HCT116 (cell line): ENCODE measurements around the gene KCNC4.

ENCODE experiments used
- ATF3 ChIP-seq: IDR thresholded peaks from 2 replicates; pipeline ENCODE4 v1.6.1; 2012
- CEBPB ChIP-seq: IDR thresholded peaks from 2 replicates; pipeline ENCODE4 v1.6.1; 2012; ENCODE audit warnings: low read depth
- FOSL1 ChIP-seq: IDR thresholded peaks from 2 replicates; pipeline ENCODE4 v1.6.1; 2012; ENCODE audit warnings: low read depth
- JUND ChIP-seq: IDR thresholded peaks from 2 replicates; pipeline ENCODE4 v1.6.1; 2012
- POLR2A ChIP-seq: IDR thresholded peaks from 2 replicates; pipeline ENCODE4 v1.7.0; 2011; ENCODE audit warnings: borderline replicate concordance; ENCODE audit not compliant: insufficient read depth, insufficient read length; ENCODE audit errors: extremely low read depth
- POLR2AphosphoS5 ChIP-seq: IDR thresholded peaks from 2 replicates; pipeline ENCODE4 v1.6.1; 2011; ENCODE audit warnings: mild to moderate bottlenecking, low read depth, low read length, moderate library complexity
- RAD21 ChIP-seq: IDR thresholded peaks from 2 replicates; pipeline ENCODE4 v1.6.1; 2012; ENCODE audit warnings: low read depth, mild to moderate bottlenecking
- REST ChIP-seq: IDR thresholded peaks from 2 replicates; pipeline ENCODE4 v1.6.1; 2012; ENCODE audit warnings: low read depth
- SP1 ChIP-seq: IDR thresholded peaks from 2 replicates; pipeline ENCODE4 v1.6.1; 2012; ENCODE audit warnings: low read depth
- TF ChIP-seq, protein P1 (sequence below), 3 experiments: fragments of 200-600 bp in 1 of 3; sonication (generic) in 1 of 3; IDR thresholded peaks in 2 of 3; conservative IDR thresholded peaks in 1 of 3; 2 replicates each; pipeline ENCODE4 v1.5.1; 2012 to 2017; ENCODE audit warnings: low read depth in 2 of 3, low read length in 2 of 3, antibody characterized with exemption in 1 of 3, borderline replicate concordance in 1 of 3, control low read depth in 1 of 3, mild to moderate bottlenecking in 1 of 3, mixed read lengths in 1 of 3, mixed run types in 1 of 3, moderate library complexity in 1 of 3; ENCODE audit not compliant: insufficient read depth in 1 of 3

GRCh38 chr1:110230381-110231199, 20.5 kb downstream of the KCNC4 start:
- TF ChIP-seq, protein P1, sequence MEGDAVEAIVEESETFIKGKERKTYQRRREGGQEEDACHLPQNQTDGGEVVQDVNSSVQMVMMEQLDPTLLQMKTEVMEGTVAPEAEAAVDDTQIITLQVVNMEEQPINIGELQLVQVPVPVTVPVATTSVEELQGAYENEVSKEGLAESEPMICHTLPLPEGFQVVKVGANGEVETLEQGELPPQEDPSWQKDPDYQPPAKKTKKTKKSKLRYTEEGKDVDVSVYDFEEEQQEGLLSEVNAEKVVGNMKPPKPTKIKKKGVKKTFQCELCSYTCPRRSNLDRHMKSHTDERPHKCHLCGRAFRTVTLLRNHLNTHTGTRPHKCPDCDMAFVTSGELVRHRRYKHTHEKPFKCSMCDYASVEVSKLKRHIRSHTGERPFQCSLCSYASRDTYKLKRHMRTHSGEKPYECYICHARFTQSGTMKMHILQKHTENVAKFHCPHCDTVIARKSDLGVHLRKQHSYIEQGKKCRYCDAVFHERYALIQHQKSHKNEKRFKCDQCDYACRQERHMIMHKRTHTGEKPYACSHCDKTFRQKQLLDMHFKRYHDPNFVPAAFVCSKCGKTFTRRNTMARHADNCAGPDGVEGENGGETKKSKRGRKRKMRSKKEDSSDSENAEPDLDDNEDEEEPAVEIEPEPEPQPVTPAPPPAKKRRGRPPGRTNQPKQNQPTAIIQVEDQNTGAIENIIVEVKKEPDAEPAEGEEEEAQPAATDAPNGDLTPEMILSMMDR (IDR thresholded peaks at IDR 0.05 in 2 of 3, conservative IDR thresholded peaks at IDR 0.05 in 1 of 3; ENCODE audit: borderline replicate concordance in 1 of 3, insufficient read depth in 1 of 3, low read depth in 2 of 3, low read length in 2 of 3) = no peak
- TF ChIP-seq JUND (no peak), RAD21 (no peak), REST (no peak), ATF3 (no peak), POLR2A (no peak), CEBPB (no peak), POLR2AphosphoS5 (no peak), FOSL1 (no peak), SP1 (no peak)
